DOHH2 (cell line): Measurements from ENCODE around the gene JAG2.

Source experiments
- H3F3A ChIP-seq: fragments of 200-600 bp; sonication (generic), shearing (Covaris generic); 2 replicates; pipeline ENCODE4 v1.6.0; 2016; ENCODE audit warnings: antibody characterized with exemption, mild to moderate bottlenecking; ENCODE audit not compliant: control insufficient read depth, insufficient read depth
- H3K27ac ChIP-seq: fragments of 200-600 bp; sonication (generic); 2 replicates; pipeline ENCODE4 v1.5.1; 2014; ENCODE audit warnings: low read depth, mild to moderate bottlenecking, low read length, moderate library complexity
- H3K27me3 ChIP-seq: fragments of 200-600 bp; sonication (generic); 2 replicates; pipeline ENCODE4 v1.6.1; 2014; ENCODE audit warnings: mild to moderate bottlenecking, low read length, mixed read lengths; ENCODE audit not compliant: control insufficient read depth
- H3K36me3 ChIP-seq: fragments of 200-600 bp; sonication (generic); 2 replicates; pipeline ENCODE4 v1.6.1; 2014; ENCODE audit warnings: mild to moderate bottlenecking, low read length, moderate library complexity, mixed read lengths; ENCODE audit not compliant: control insufficient read depth
- H3K4me1 ChIP-seq: fragments of 200-600 bp; sonication (generic); 2 replicates; pipeline ENCODE4 v1.6.1; 2014; ENCODE audit warnings: mild to moderate bottlenecking, low read length, mixed read lengths; ENCODE audit not compliant: control insufficient read depth
- H3K4me2 ChIP-seq: fragments of 200-600 bp; sonication (generic); 2 replicates; pipeline ENCODE4 v1.6.0; 2014; ENCODE audit warnings: mild to moderate bottlenecking, low read length, moderate library complexity
- H3K4me3 ChIP-seq: fragments of 200-600 bp; sonication (generic); 2 replicates; pipeline ENCODE4 v1.5.1; 2014; ENCODE audit warnings: mild to moderate bottlenecking, low read length, mixed read lengths
- H3K79me2 ChIP-seq: fragments of 200-600 bp; sonication (generic); 2 replicates; pipeline ENCODE4 v1.6.1; 2014; ENCODE audit warnings: mild to moderate bottlenecking, low read length, mixed read lengths; ENCODE audit not compliant: control insufficient read depth
- H3K9me2 ChIP-seq: fragments of 200-600 bp; sonication (generic); replicated peaks from 2 replicates; pipeline ENCODE4 v1.6.1; 2014; ENCODE audit warnings: mild to moderate bottlenecking, low read length, mixed read lengths; ENCODE audit not compliant: control insufficient read depth
- H3K9me3 ChIP-seq: fragments of 200-600 bp; sonication (generic); 2 replicates; pipeline ENCODE4 v1.6.1; 2014; ENCODE audit warnings: antibody characterized with exemption, low read length, mixed read lengths; ENCODE audit not compliant: control insufficient read depth, insufficient read depth
- H4K20me1 ChIP-seq: fragments of 200-600 bp; sonication (generic); 2 replicates; pipeline ENCODE4 v1.6.0; 2014; ENCODE audit warnings: low read depth, mild to moderate bottlenecking, antibody characterized with exemption, low read length, moderate library complexity; ENCODE audit not compliant: control insufficient read depth, insufficient read depth
- CTCF ChIP-seq: fragments of 200-600 bp; sonication (generic); IDR thresholded peaks from one replicate; pipeline ENCODE4 v1.5.1; 2014; ENCODE audit warnings: antibody characterized with exemption, mild to moderate bottlenecking, low read depth, low read length; ENCODE audit not compliant: poor library complexity, severe bottlenecking
- EZH2phosphoT487 ChIP-seq: fragments of 200-600 bp; sonication (generic); IDR thresholded peaks from 2 replicates; pipeline ENCODE4 v1.6.1; 2017; ENCODE audit warnings: borderline replicate concordance, mild to moderate bottlenecking, antibody characterized with exemption, low read length, moderate library complexity, mixed read lengths

The JAG2 gene

GRCh38 chr14:105154476-105154871 lies 14.1 kb downstream of the JAG2 start:
- TF ChIP-seq CTCF: no peak
- TF ChIP-seq EZH2phosphoT487: no peak
- Histone ChIP-seq H3K4me3 (no peak overlapping the region), H3K79me2 (no peaks in the 10 kb centered on the region), H3K4me1 (no peaks in the 10 kb centered on the region), H3F3A (no peaks in the 10 kb centered on the region), H4K20me1 (no peaks in the 10 kb centered on the region), H3K9me2 (no peaks in the 10 kb centered on the region), H3K27me3 (no peaks in the 10 kb centered on the region), H3K9me3 (no peaks in the 10 kb centered on the region), H3K4me2 (no peak overlapping the region), H3K27ac (no peak overlapping the region), H3K36me3 (no peaks in the 10 kb centered on the region)

DNA sequence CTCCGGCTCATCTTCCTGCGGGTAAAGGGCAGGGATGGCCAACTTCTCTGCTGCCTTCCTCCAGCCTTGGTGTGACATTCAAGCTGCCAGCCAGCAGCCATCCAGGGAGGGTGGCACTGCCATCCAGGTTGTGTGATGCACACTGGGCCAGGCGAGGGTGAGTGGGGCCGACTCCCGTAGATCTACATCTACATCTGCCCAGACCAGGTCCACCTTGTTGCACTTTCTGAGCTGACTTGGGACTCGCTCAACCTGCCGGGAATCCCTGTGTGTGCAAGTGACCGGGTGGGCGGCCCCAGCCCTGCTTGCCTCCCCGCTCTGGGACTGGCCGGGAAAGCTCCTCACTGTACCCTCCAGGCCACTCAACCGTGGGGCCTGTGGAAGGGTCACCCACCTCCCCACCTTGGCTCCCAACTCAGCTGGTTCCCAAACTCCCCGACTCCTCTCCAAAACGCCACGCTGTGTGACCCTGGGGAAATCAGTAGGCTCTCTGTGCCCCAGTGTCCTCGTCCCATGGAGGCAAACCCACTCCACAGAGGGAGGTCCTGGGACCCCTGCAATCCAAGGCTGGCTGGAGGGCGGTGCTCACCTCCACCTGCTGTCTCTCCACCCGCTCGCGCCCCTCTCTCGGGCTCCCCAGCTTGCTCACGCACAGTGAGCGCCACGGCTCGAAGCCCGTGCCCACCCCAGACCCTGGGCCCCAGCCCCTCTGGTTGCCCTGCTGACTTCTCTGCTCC lies 14.7 kb downstream of the JAG2 start:
- Histone ChIP-seq H3K4me1 (no peaks in the 10 kb centered on the region), H3K27ac (no peak overlapping the region), H3K9me2 (no peaks in the 10 kb centered on the region), H3K9me3 (no peaks in the 10 kb centered on the region), H3K27me3 (no peaks in the 10 kb centered on the region), H3K4me2 (no peak overlapping the region), H3K4me3 (no peak overlapping the region), H4K20me1 (no peaks in the 10 kb centered on the region), H3F3A (no peaks in the 10 kb centered on the region), H3K36me3 (no peaks in the 10 kb centered on the region), H3K79me2 (no peaks in the 10 kb centered on the region)
- no peak for TF ChIP-seq CTCF
- no peak for TF ChIP-seq EZH2phosphoT487

DNA sequence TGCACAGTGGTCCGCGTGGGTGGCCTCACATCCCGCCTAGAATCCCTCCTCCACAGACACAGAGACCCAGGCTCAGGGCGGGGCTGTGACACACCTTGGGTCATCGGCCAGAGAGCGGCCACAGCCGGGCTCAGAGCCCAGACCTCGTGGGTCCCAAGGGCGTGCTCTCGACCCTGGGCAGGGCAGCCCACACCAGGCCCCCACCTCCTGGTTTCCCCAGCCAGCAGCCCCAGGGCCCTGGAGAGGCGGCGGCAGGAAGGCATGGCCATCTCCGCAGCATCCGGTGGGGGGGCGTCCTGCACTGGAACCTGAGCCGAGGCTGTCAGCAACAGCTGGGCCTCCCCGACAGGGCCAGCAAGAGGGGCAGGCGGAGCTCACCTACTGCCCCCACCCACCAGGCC lies 15.2 kb downstream of the JAG2 start:
- Histone ChIP-seq H3K9me2 (no peaks in the 10 kb centered on the region), H3K4me2 (no peak overlapping the region), H4K20me1 (no peaks in the 10 kb centered on the region), H3K27me3 (no peaks in the 10 kb centered on the region), H3K79me2 (no peaks in the 10 kb centered on the region), H3F3A (no peaks in the 10 kb centered on the region), H3K9me3 (no peaks in the 10 kb centered on the region), H3K4me3 (no peak overlapping the region), H3K36me3 (no peaks in the 10 kb centered on the region), H3K4me1 (no peaks in the 10 kb centered on the region), H3K27ac (no peak overlapping the region)
- TF ChIP-seq CTCF: no peak
- TF ChIP-seq EZH2phosphoT487: no peak
